K562 (cell line): ENCODE measurements around the gene GALNT7. TPM values are rescaled to one million over a fixed set of nuclear protein-coding genes. Genes with fewer than 3 reads are reported as not detected.

Experiments used
- ARNT ChIP-seq, 2 experiments: fragments of 450-650 bp; IDR thresholded peaks; 2 replicates each; pipeline ENCODE4 v1.6.1; 2016; ENCODE audit warnings: mild to moderate bottlenecking in 1 of 2
- COPS2 ChIP-seq: fragments of 450-650 bp; conservative IDR thresholded peaks from 2 replicates; pipeline ENCODE4 v1.6.1; 2016; ENCODE audit warnings: mild to moderate bottlenecking, moderate library complexity
- CREB3L1 ChIP-seq: fragments of 450-650 bp; IDR thresholded peaks from 2 replicates; pipeline ENCODE4 v1.6.1; 2014; ENCODE audit warnings: low read depth, mild to moderate bottlenecking, moderate library complexity, borderline replicate concordance
- ESRRA ChIP-seq: fragments of 450-650 bp; IDR thresholded peaks from 2 replicates; pipeline ENCODE4 v1.6.1; 2014; ENCODE audit warnings: low read depth, mild to moderate bottlenecking, moderate library complexity, borderline replicate concordance
- ETV1 ChIP-seq: fragments of 450-650 bp; conservative IDR thresholded peaks from 2 replicates; pipeline ENCODE4 v1.6.1; 2016; ENCODE audit warnings: missing genetic modification characterization, control low read depth, low read depth, missing compliant biosample characterization
- HDAC1 ChIP-seq, 2 experiments: fragments of 450-650 bp; IDR thresholded peaks; 2 replicates each; pipeline ENCODE4 v1.6.1; 2016 to 2017; ENCODE audit warnings: inconsistent platforms in 1 of 2, mild to moderate bottlenecking in 1 of 2, moderate library complexity in 1 of 2
- MLLT1 ChIP-seq, 2 experiments: fragments of 450-650 bp; IDR thresholded peaks; 2 replicates each; pipeline ENCODE4 v1.6.1; 2016
- RB1 ChIP-seq: fragments of 450-650 bp; IDR thresholded peaks from 2 replicates; pipeline ENCODE4 v1.6.1; 2017; ENCODE audit warnings: low read depth, mild to moderate bottlenecking
- RBFOX2 ChIP-seq: fragments of 200-400 bp; formaldehyde crosslinking; IDR thresholded peaks from 2 replicates; pipeline ENCODE4 v1.6.1; 2017; ENCODE audit warnings: low read depth, mild to moderate bottlenecking, low read length, moderate library complexity
- RHOXF2B ChIP-seq: fragments of 250-450 bp; sonication (Bioruptor Pico); conservative IDR thresholded peaks from 2 replicates; pipeline ENCODE4 v1.5.1; 2021
- SNRNP70 ChIP-seq: fragments of 200-400 bp; formaldehyde crosslinking; optimal IDR thresholded peaks from 2 replicates; pipeline ENCODE3; 2017; ENCODE audit warnings: low read depth, low read length
- SUPT5H ChIP-seq: fragments of 450-650 bp; IDR thresholded peaks from 2 replicates; pipeline ENCODE4 v1.6.1; 2016
- ZBTB1 ChIP-seq: sonication (generic); formaldehyde crosslinking; IDR thresholded peaks from 2 replicates; pipeline ENCODE4 v1.8.1; 2023; ENCODE audit warnings: missing genetic modification reagents, low read depth, mild to moderate bottlenecking, borderline replicate concordance
- polyA plus RNA-seq, 8 experiments: library from polyadenylated mRNA; depleted of rRNA in 4 of 8; stranded (reverse) in 5 of 8; unstranded in 3 of 8; fragments of >200 nt; fragmentation: Nextera tagmentation in 2 of 8; fragmentation: Illumina TruSeq in 1 of 8; extraction: Ambion mirVana in 2 of 8; extraction: Trizol in 1 of 8; gene quantifications; 2 replicates each; pipeline versions ENCODE4 v1.2.1 to v1.2.3, GENCODE V29; 2011 to 2014; ENCODE audit warnings: inconsistent platforms in 1 of 8, missing spikeins in 1 of 8
- total RNA-seq, 7 experiments: library from RNA; depleted of rRNA in 6 of 7; stranded (reverse); fragments of >200 nt in 6 of 7; fragmentation: Illumina TruSeq in 2 of 7; extraction: Trizol in 2 of 7; gene quantifications; 2 replicates each; pipeline versions ENCODE4 v1.2.1 to v1.2.3, GENCODE V29; 2011 to 2021; ENCODE audit warnings: low replicate concordance in 1 of 7
- TF ChIP-seq, protein P1 (sequence below): fragments of 250-450 bp; sonication (Bioruptor Pico); IDR thresholded peaks from 2 replicates; pipeline ENCODE4 v1.5.0; 2021; ENCODE audit warnings: mild to moderate bottlenecking, moderate library complexity

Gene GALNT7
- total and polyA plus RNA-seq, 9 of the 15 experiments (the other 6 are each of a cell fraction or from before 2014, with no cell fraction given) = 16.7 to 38.7 (median 31.1) TPM

GRCh38 chr4:173332021-173332487 is 163.4 kb downstream of the GALNT7 start (continued):
- TF ChIP-seq COPS2 (no peak), CREB3L1 (no peak), SNRNP70 (no peak), RBFOX2 (peak; percentile 42), HDAC1 (IDR thresholded peaks at IDR 0.05) (peak in 1 of 2 experiments; percentile 63; a peak in 1 of 4 replicates), ETV1 (0 out of 2 replicates have a peak, but pooled peaks have one; percentile 27), RHOXF2B (CRISPR knock-in tag) (no peak), ZBTB1 (CRISPR knock-in tag) (no peak), RB1 (no peak), ARNT (IDR thresholded peaks at IDR 0.05) (no peak), SUPT5H (peak; percentile 56), MLLT1 (IDR thresholded peaks at IDR 0.05) (peak in 1 of 2 experiments; percentile 51; a peak in 1 of 4 replicates), ESRRA (no peak)
- TF ChIP-seq, protein P1, sequence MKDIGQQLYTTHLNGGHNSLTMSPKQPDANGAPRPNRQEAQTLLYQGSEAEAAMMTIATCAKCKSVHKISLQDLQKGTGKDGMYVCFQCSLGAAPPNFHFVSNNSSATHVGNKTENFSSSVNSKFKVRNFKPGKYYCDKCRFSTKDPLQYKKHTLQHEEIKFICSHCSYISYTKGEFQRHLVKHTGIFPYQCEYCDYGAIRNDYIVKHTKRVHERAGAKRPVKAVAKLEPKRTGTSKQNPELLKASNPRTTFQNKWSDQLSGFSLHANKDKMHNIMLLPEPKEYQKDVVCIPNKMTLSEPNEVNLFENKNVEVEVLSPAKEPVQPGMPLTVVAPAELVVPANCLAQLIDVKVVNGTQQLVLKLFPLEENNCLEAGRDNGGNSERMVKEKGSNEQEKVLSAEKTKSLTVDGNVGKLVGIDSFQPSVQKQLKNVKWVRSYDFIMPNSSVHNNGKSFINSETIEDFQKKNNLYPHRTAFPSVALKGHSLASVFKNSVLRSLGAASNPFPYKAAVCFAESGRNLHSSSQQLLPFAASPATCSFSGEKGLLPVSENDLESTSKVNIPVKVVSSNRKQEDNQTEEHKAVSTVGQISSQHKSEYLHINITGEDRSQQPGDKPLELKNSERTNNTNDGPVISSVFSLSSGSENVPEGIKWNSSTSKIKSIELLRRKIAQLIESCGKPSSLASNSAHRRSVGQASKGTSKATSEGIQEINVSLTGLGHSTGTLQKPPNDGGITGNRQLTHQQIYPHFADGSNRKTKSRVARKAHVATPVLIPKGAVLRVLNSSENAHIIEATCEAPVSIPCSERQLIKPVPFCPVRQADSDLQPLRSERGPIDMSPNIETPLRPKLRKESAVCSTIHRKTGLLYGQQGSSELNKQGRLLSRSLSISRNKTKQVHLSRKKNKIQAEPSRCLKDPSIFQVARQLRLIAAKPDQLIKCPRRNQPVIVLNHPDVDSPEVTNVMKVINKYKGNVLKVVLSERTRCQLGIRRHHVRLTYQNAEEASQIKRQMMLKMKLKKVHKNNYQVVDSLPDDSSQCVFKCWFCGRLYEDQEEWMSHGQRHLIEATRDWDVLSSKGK = no peak
